ENCODE measurements around the gene PRKG1. TPM values are rescaled to one million over a fixed set of nuclear protein-coding genes. Genes with fewer than 3 reads are reported as not detected.

The PRKG1 gene
- polyA plus RNA-seq, 1 donor (not counting 4 experiments of a cell fraction or from before 2014, with no cell fraction given) = 0.24 TPM

DNA sequence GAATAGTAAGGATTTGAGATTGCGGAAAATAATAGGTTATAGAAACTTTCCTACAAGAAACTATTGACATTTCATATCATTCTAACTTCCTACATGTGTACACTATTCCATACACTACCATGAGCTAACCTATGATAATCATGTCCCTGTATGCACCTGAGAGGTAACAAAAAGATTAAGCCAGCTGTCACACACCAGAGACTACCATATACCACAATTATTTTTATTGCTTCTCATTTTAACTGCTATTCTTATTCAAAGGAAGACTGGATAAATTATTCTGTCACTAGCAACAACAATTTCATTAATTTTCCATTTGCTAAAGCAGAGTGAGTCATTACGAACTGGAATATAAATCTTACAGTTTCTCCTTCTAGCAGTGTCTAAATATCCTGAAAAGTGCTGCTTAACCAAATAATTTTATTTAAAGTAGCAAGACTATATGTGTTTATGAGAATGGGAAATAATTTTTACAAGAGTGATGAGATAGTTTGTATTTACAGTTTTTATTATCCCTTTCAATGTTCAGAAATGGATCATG is 1004.2 kb downstream of the PRKG1 start:
- H3K27ac ChIP-seq (ENCODE audit: control insufficient read depth, insufficient read depth, low read length) = no peak overlapping the region
- H3K9me3 ChIP-seq (ENCODE audit: control insufficient read depth, low read depth, low read length) = no peaks in the 10 kb centered on the region
- H3K36me3 ChIP-seq (ENCODE audit: control insufficient read depth in 2 of 2, extremely low read depth in 1 of 2, insufficient read depth in 2 of 2, low read length in 2 of 2) = no peaks in the 10 kb centered on the region
- no peaks in the 10 kb centered on the region for H3K4me1 ChIP-seq (ENCODE audit: control insufficient read depth, extremely low read depth, insufficient read depth, low read length)
- no peak for DNase-seq (ENCODE audit: low read depth, low spot score)
- no peak for FAIRE-seq
- H3K79me2 ChIP-seq (ENCODE audit: control insufficient read depth, insufficient read depth, low read length) = no peaks in the 10 kb centered on the region
- no peak overlapping the region for H3K4me3 ChIP-seq (ENCODE audit: control insufficient read depth in 2 of 3, extremely low read depth in 1 of 3, insufficient read depth in 2 of 3, low read depth in 1 of 3, low read length in 3 of 3)
- H3K27me3 ChIP-seq (ENCODE audit: control insufficient read depth, extremely low read depth, insufficient read depth, low read length) = no peaks in the 10 kb centered on the region
- dilution Hi-C loops (cut with MboI; ENCODE audit: extremely low pct_ligation_motif_present, low sequenced_read_pairs) = no loop called here
- H3K4me2 ChIP-seq (ENCODE audit: control insufficient read depth, extremely low read depth, insufficient read depth, low read depth, low read length) = no peak overlapping the region
- no peak for TF ChIP-seq EZH2 (IDR thresholded peaks at IDR 0.05; ENCODE audit: low read length)
- TF ChIP-seq, protein P1, sequence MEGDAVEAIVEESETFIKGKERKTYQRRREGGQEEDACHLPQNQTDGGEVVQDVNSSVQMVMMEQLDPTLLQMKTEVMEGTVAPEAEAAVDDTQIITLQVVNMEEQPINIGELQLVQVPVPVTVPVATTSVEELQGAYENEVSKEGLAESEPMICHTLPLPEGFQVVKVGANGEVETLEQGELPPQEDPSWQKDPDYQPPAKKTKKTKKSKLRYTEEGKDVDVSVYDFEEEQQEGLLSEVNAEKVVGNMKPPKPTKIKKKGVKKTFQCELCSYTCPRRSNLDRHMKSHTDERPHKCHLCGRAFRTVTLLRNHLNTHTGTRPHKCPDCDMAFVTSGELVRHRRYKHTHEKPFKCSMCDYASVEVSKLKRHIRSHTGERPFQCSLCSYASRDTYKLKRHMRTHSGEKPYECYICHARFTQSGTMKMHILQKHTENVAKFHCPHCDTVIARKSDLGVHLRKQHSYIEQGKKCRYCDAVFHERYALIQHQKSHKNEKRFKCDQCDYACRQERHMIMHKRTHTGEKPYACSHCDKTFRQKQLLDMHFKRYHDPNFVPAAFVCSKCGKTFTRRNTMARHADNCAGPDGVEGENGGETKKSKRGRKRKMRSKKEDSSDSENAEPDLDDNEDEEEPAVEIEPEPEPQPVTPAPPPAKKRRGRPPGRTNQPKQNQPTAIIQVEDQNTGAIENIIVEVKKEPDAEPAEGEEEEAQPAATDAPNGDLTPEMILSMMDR (optimal IDR thresholded peaks at IDR 0.05 in 1 of 3, IDR thresholded peaks at IDR 0.05 in 1 of 3, conservative IDR thresholded peaks at IDR 0.05 in 1 of 3; ENCODE audit: extremely low read depth in 1 of 3, insufficient read depth in 2 of 3, low read length in 3 of 3) = no peak
- H3K9ac ChIP-seq (ENCODE audit: control insufficient read depth, extremely low read depth, insufficient read depth, low read length) = no peak overlapping the region
- no peaks in the 10 kb centered on the region for H3K9me1 ChIP-seq (ENCODE audit: control insufficient read depth, extremely low read depth, insufficient read depth, low read length)
- H2AFZ ChIP-seq (ENCODE audit: control insufficient read depth, low read length) = no peak overlapping the region
- H4K20me1 ChIP-seq (ENCODE audit: control insufficient read depth, extremely low read depth, insufficient read depth, low read length) = no peaks in the 10 kb centered on the region

DNA sequence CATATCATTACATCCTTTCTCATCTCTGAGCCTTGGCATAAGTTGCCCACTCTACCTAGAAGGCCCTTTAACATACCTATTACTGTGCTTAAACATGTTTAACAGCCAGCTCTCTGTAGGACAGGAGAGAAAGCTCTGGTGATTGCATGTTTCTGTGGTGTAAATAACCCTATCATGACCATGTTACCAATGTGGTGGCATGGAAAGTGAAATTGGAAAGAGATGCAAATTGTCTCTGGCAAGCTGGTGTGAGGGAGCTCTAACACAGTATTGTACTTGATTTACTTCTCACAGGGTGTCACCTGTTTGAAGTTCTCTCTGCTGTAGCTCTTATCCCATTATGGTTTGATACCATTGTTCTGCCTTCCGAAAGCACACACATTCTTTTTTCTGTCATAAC is 1008.0 kb downstream of the PRKG1 start:
- H3K4me1 ChIP-seq (ENCODE audit: control insufficient read depth, extremely low read depth, insufficient read depth, low read length) = no peaks in the 10 kb centered on the region
- no peak overlapping the region for H3K27ac ChIP-seq (ENCODE audit: control insufficient read depth, insufficient read depth, low read length)
- FAIRE-seq = no peak
- TF ChIP-seq, protein P1 (optimal IDR thresholded peaks at IDR 0.05 in 1 of 3, IDR thresholded peaks at IDR 0.05 in 1 of 3, conservative IDR thresholded peaks at IDR 0.05 in 1 of 3; ENCODE audit: extremely low read depth in 1 of 3, insufficient read depth in 2 of 3, low read length in 3 of 3) = no peak
- no peak for TF ChIP-seq EZH2 (IDR thresholded peaks at IDR 0.05; ENCODE audit: low read length)
- no peaks in the 10 kb centered on the region for H3K9me1 ChIP-seq (ENCODE audit: control insufficient read depth, extremely low read depth, insufficient read depth, low read length)
- H3K9me3 ChIP-seq (ENCODE audit: control insufficient read depth, low read depth, low read length) = no peaks in the 10 kb centered on the region
- dilution Hi-C loops (cut with MboI; ENCODE audit: extremely low pct_ligation_motif_present, low sequenced_read_pairs) = no loop called here
- H4K20me1 ChIP-seq (ENCODE audit: control insufficient read depth, extremely low read depth, insufficient read depth, low read length) = no peaks in the 10 kb centered on the region
- no peak overlapping the region for H3K4me3 ChIP-seq (ENCODE audit: control insufficient read depth in 2 of 3, extremely low read depth in 1 of 3, insufficient read depth in 2 of 3, low read depth in 1 of 3, low read length in 3 of 3)
- no peak overlapping the region for H2AFZ ChIP-seq (ENCODE audit: control insufficient read depth, low read length)
- DNase-seq (ENCODE audit: low read depth, low spot score) = no peak
- no peak overlapping the region for H3K4me2 ChIP-seq (ENCODE audit: control insufficient read depth, extremely low read depth, insufficient read depth, low read depth, low read length)
- no peaks in the 10 kb centered on the region for H3K36me3 ChIP-seq (ENCODE audit: control insufficient read depth in 2 of 2, extremely low read depth in 1 of 2, insufficient read depth in 2 of 2, low read length in 2 of 2)
- H3K79me2 ChIP-seq (ENCODE audit: control insufficient read depth, insufficient read depth, low read length) = no peaks in the 10 kb centered on the region
- no peaks in the 10 kb centered on the region for H3K27me3 ChIP-seq (ENCODE audit: control insufficient read depth, extremely low read depth, insufficient read depth, low read length)
- no peak overlapping the region for H3K9ac ChIP-seq (ENCODE audit: control insufficient read depth, extremely low read depth, insufficient read depth, low read length)

Data from keratinocyte (primary cell).